KMS-11 (cell line): Measurements from ENCODE around the gene DDX20.

ENCODE experiments used
- H2AFZ ChIP-seq: fragments of 200-600 bp; sonication (generic); 2 replicates; pipeline ENCODE4 v1.6.1; 2016; ENCODE audit warnings: antibody characterized with exemption, mixed run types, low read depth
- H3K27ac ChIP-seq: fragments of 200-600 bp; sonication (generic); 2 replicates; pipeline ENCODE4 v1.6.1; 2016; ENCODE audit warnings: mild to moderate bottlenecking, mixed run types
- H3K27me3 ChIP-seq: fragments of 200-600 bp; sonication (generic); 2 replicates; pipeline ENCODE4 v1.6.1; 2017; ENCODE audit warnings: mild to moderate bottlenecking, low read depth, mixed run types, moderate library complexity; ENCODE audit not compliant: insufficient read depth
- H3K36me3 ChIP-seq: fragments of 200-600 bp; sonication (generic); 2 replicates; pipeline ENCODE4 v1.6.1; 2017; ENCODE audit warnings: mild to moderate bottlenecking, mixed run types; ENCODE audit not compliant: insufficient read depth
- H3K4me1 ChIP-seq: fragments of 200-600 bp; sonication (generic); 2 replicates; pipeline ENCODE4 v1.6.1; 2016; ENCODE audit warnings: mild to moderate bottlenecking, low read depth, mixed run types; ENCODE audit not compliant: poor library complexity, severe bottlenecking
- H3K4me2 ChIP-seq: fragments of 200-600 bp; sonication (generic); 2 replicates; pipeline ENCODE4 v1.7.0; 2016; ENCODE audit warnings: mild to moderate bottlenecking, mixed run types
- H3K4me3 ChIP-seq: fragments of 200-600 bp; sonication (generic); IDR thresholded peaks from 2 replicates; pipeline ENCODE4 v1.6.1; 2017; ENCODE audit warnings: low read depth, low read length, mixed read lengths; ENCODE audit not compliant: insufficient read depth
- H3K79me2 ChIP-seq: fragments of 200-600 bp; sonication (generic); 2 replicates; pipeline ENCODE4 v1.6.1; 2016; ENCODE audit warnings: low read depth, mixed run types; ENCODE audit not compliant: insufficient read depth
- H3K9ac ChIP-seq: fragments of 200-600 bp; sonication (generic); 2 replicates; pipeline ENCODE4 v1.6.1; 2016; ENCODE audit warnings: mild to moderate bottlenecking, mixed run types
- H4K20me1 ChIP-seq: fragments of 200-600 bp; sonication (generic); 2 replicates; pipeline ENCODE4 v1.6.1; 2016; ENCODE audit warnings: mild to moderate bottlenecking, mixed run types; ENCODE audit not compliant: insufficient read depth
- CTCF ChIP-seq: fragments of 200-600 bp; sonication (generic); conservative IDR thresholded peaks from 2 replicates; pipeline ENCODE4 v1.6.1; 2017; ENCODE audit warnings: low read depth, mild to moderate bottlenecking, antibody characterized with exemption, low read length, moderate library complexity, mixed read lengths

The DDX20 gene

GRCh38 chr1:111812306-111812705, 56.6 kb downstream of the DDX20 start:
- Histone ChIP-seq H3K79me2 (no peaks in the 10 kb centered on the region), H3K36me3 (no peaks in the 10 kb centered on the region), H3K27me3 (no peaks in the 10 kb centered on the region), H3K4me1 (no peaks in the 10 kb centered on the region), H3K27ac (no peak overlapping the region), H3K9ac (no peak overlapping the region), H3K4me3 (no peak overlapping the region), H2AFZ (no peak overlapping the region), H3K4me2 (no peak overlapping the region), H4K20me1 (no peaks in the 10 kb centered on the region)
- no peak for TF ChIP-seq CTCF

- TF ChIP-seq CTCF, result no peak
- Histone ChIP-seq H3K4me3 (no peak overlapping the region), H3K27me3 (no peaks in the 10 kb centered on the region), H3K27ac (no peak overlapping the region), H3K9ac (no peak overlapping the region), H3K36me3 (no peaks in the 10 kb centered on the region), H3K4me1 (no peaks in the 10 kb centered on the region), H4K20me1 (no peaks in the 10 kb centered on the region), H3K4me2 (no peak overlapping the region), H2AFZ (no peak overlapping the region), H3K79me2 (no peaks in the 10 kb centered on the region)
Observed at GRCh38 chr1:111813440-111814304, 58.0 kb downstream of the DDX20 start.

DNA sequence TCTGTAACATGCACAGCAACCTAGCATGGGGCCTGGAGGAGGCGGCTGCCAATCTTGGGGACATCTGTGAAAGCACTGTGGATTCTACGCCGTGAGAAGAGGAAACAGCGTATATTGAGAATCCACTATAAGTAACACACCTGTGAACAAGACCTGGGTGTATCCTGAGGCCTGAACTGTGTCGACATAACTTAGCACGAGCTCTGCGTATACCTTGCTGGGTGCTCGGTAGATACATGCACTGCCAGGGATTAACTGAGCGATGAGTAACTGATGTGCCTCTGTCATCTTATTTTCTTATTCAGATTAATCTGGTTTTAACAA, 58.6 kb downstream of the DDX20 start:
- H2AFZ ChIP-seq, result no peak overlapping the region
- no peaks in the 10 kb centered on the region for H3K36me3 ChIP-seq
- no peak for TF ChIP-seq CTCF
- no peaks in the 10 kb centered on the region for H4K20me1 ChIP-seq
- H3K27me3 ChIP-seq, result no peaks in the 10 kb centered on the region
- no peaks in the 10 kb centered on the region for H3K4me1 ChIP-seq
- H3K9ac ChIP-seq, result no peak overlapping the region
- no peaks in the 10 kb centered on the region for H3K79me2 ChIP-seq
- no peak overlapping the region for H3K27ac ChIP-seq
- H3K4me3 ChIP-seq, result no peak overlapping the region
- H3K4me2 ChIP-seq, result no peak overlapping the region

GRCh38 chr1:111814642-111815041, 58.9 kb downstream of the DDX20 start:
- Histone ChIP-seq H3K27me3 (no peaks in the 10 kb centered on the region), H3K79me2 (no peaks in the 10 kb centered on the region)
- no peak for TF ChIP-seq CTCF

More at GRCh38 chr1:111814642-111815041, 58.9 kb downstream of the DDX20 start:
- H3K4me2 ChIP-seq, result no peak overlapping the region
- no peak overlapping the region for H2AFZ ChIP-seq
- H3K4me1 ChIP-seq, result no peaks in the 10 kb centered on the region
- no peaks in the 10 kb centered on the region for H3K36me3 ChIP-seq
- no peak overlapping the region for H3K27ac ChIP-seq
- no peak overlapping the region for H3K4me3 ChIP-seq
- H4K20me1 ChIP-seq, result no peaks in the 10 kb centered on the region
- H3K9ac ChIP-seq, result no peak overlapping the region
